ENCODE data around the gene TBX4.
"Not testable (repeated sequence)": the region's sequence is repeated elsewhere in the genome, so short reads cannot be mapped to it uniquely, and the experiment has no call there.

The TBX4 gene

DNA sequence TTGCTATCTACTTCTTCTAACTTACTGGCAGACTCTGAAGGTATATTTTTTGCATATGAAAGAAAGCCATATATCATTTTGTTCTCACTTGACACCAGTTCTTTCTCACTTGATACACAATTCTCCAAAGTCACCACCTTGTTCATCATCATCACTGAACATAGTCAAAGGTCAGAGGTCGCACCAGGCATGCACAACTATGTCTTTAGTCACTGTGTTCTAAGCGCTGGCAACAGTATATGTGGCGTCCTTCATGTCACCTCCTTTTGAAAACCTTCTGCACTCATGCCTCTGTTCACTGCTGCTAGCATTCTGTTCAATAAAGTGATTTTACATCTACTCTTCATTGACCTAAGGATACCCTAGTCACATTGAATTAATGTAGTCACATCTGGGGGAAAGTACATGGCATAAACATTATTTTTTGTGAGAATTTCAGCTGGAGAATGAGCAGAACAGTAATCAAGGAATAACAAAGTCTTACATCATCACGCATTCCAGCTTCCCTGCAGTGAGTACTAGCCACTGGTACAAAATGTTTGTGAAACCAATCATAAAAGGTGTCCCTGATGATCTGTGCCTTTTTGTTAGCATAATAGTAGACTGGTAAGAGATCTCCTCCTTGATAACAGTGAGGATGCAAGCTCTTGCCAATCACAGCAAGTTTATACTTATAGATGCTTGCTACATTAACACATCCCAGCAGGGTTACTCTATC lies 20.5 kb upstream of the TBX4 start:
- no peak for DNase-seq

DNA sequence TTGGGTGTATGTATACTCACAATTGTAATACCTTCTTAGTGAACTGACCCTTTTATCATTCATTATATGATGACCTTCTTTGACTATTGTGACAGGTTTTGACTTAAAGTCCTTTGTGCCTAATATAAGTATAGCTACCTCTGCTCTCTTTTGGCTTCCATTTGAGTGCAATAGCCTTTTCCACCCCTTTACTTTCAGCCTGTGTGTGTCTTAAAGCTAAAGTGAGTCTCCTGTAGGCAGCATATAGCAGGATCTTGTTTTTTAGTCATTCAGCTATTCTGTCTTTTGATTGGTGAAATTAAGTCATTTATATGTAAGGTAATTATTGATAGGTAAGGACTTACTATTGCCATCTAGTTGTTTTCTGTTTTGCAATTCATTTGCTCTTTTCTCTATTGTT lies 15.9 kb upstream of the TBX4 start:
- no peak for DNase-seq

DNA sequence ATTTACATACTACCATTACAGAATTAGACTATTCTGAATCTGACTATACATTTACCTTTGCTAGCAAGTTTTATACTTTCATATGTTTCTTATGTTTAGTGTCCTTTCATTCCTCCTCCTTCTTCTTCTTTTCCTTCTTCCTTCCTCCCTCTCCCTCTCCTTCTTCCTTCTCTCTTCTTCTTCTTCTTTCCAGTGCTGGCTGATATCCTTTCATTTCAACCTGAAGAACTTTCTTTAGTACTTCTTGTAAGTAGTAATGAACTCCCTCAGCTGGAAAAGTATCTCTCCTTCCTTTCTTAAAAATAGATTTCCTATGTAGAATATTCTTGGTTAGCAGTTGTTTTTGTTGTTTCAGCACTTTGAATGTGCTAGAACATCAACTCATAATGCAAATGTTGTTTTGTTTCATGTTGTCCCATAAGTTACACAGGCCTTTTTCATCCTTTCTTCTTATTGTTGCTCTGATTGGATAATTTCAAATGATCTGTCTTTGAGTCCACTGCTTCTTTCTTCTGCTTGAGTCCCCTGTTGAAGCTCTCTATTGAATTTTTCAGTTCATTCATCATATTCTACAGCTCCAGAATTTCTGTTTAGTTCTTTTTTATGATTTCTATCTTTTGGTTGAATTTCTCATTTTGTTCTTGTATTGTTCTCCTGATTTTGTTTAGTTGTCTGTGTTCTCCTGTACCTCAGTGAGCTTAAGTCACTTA lies 15.1 kb upstream of the TBX4 start:
- no peak for DNase-seq

DNA sequence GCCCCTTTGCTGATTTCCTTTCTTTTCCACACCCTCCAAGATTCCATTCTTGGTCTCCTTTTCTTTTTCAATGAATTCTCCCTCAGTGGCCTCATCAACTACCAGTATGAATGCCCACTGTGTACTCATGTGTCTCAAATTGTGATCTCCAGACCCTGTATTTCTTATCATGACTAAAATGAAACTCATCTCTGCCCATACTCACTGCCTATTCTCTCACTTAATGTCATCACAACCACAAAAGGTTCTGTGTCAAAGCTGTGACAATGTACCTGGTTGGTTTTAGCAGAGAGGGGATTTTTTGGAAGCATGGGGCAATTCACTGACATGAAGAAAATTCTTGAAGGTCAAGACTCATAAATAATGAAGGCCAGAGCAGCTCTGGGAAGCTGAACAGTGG lies 11.5 kb upstream of the TBX4 start:
- no peak for DNase-seq

DNA sequence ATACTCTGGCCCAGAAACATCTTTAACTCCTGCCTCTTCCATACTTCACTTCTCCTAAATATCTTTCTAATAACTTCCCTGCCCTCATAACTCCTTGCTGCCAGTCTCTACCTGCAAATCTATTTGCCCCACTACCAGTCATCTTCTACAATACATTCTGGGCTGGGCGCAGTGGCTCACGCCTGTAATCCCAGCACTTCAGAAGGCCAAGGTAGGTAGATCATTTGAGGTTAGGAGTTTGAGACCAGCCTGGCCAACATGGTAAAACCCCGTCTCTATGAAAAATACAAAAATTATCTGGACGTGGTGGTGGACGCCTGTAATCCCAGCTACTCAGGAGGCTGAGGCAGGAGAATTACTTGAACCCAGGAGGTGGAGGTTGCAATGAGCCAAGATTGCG lies 10.7 kb upstream of the TBX4 start:
- DNase-seq = not testable (repeated sequence)

DNA sequence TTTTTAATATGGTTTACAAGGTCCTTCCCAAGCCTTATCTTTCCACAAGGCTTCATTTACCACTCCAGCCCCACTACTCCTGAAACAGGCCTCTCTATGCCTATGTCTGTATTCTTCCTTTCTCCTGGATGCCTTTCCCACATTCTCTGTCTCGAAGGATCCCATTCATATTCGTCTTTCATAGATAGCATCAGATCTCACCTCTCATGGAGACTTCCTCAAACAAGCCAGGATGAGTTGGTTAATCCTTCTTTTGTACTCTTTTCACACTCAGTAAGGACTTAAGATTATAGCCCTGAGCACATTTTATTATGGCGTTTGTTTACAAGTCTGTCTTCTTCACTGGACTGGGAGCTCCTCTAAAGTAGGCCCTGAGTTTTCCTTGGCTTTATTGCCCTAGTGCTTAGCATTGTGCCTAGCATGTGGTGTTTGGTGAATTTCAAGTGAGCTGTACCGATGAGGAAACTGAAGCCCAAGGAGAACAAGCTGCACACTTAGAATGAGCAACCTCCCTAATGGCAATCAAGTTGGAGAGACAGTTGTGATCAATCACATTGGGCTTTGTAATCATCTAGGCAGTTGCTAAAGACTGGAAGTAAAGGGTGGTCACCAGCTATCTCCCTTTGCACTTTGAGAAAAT lies 10.0 kb upstream of the TBX4 start:
- no peak for DNase-seq

DNA sequence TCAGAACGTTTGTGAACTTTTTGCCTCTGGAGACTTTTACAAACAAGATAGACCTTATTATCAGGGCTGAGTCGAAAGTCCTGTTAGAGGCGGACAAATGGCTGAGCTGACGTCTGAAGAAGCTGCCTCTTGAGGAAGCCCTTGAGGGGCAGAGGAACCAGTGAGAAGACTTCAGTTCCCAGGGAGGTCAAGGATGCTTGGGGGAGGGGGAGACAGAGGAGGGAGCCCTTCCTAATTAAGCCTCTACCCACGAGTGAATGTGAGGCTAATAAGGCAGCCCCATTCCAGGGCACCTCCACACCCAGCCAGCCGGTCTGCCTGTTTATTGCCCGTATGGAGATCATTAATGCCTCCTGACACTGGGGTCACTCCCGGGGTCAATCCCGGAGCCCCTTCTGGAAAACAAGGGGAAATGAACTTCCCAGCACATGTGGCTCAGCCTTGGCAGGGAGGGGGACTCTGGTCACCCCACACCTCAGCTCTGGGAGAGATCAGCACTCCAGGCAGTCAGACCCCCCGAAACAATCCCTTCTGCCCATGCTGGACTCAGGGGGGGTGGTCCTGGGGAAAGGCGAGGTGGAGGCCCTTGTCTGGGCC lies 9.2 kb upstream of the TBX4 start:
- no peak for DNase-seq

DNA sequence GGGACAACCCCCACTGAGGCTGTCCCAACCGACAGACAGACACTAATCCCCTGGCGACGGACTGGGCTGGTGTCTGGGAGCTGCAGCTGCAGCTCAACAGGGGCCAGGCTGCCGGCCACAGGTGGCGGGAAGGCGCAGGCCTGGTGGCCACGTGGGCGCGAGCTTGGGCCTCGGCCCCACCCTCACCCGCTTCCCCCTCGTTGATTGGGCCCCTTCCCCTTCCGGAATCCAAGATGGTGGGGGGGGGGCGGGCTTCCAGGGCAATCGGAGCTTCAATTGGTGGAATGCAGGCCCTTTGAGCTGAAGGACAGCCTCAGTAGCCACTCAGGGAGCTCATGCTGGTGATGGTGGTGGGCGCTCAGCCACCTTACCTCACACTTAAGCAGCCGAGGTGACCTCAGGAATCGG lies 8.7 kb upstream of the TBX4 start:
- DNase-seq = no peak

DNA sequence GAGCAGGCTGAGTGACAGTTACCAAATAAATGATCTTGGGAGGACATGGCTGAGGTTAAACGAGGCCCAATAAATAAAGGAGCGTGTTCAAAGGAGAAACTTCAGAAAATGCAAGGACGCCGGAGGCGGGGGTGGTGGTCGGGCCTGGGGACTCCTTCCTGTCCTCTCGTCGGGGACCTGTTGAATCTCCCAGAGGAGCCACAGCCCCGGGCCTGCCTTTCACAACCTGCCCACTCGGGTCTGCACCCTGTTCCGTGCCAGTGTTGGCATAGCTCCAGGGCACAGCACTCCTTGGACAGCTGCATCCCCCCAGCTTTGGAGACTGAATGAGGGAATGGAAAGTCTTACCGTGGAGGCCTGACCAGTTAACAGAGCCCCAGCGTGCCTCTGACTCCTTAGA lies 8.1 kb upstream of the TBX4 start:
- DNase-seq = no peak

DNA sequence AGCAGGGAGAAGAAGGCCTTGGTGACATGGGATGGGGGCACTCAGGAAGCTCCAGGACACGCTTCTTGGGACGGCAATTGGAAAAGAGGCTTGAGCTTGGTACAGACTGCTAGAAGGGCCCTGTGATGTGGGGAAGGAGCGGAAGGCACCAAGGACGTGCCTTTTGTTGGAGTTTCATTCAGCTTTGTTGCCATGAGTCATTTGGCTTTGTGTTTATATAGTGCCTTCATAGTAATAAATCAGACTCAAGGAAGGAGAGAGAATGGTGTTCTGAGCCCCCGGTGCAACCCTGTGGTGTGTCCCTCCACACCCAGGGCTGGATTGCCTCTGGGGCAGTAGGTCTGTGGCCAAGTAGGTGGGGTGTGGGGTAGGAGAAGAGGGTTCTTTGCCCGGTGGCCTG lies 7.4 kb upstream of the TBX4 start:
- no peak for DNase-seq

DNA sequence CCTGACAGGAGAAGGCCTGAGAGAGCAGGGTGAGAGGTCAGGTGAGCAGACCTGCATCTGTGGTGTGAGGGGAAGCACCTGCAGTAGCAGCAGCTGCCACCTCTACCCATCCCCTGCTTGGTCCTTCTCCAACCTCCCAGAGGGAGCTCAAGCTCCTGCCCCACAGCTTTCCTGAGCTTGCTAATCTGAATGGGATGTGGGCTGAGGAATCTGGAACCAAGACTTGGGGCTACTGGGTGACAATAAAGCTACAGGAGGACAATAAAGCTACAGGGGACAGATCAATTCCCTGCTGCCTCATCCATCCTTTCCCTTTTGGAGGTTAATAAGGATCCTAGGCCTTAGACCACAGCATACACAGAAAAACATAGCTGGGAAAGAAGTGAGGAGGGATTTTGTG lies 4.9 kb upstream of the TBX4 start:
- DNase-seq = no peak

DNA sequence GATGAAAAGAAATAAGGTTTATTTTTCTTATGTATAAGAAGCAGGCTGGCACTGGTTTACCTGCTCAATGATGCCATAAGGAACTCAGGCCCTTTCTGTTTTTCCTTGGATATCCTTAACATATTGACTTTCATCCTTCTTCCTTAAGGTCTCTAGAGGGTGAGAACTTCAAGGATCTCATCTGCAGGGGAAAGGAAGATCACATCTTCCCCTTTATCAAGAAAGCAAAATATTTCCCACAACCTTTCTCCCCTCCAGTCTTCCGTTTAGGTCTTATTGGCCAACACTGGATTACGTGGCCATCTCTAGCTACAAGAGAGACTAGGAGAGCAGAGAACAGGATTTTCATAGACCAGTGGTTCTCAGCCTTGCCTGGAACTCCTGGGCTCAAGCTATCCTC lies 4.2 kb upstream of the TBX4 start:
- no peak for DNase-seq

DNA sequence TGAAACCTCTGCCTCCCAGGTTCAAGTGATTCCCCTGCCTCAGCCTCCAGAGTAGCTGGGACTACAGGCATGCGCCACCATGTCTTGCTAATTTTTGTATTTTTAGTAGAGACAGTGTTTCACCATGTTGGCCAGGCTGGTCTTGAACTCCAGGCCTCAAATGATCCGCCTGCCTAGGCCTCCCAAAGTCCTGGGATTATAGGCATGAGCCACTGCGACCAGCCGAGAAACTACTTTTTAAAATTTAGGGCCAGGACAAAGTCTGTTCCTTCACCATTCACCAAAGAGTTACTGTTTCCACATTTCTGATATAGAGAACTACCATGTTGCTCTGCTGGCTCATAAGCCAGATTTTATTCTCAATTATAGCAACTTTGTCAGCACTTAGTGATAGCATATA lies 3.1 kb upstream of the TBX4 start:
- DNase-seq = not testable (repeated sequence)

DNA sequence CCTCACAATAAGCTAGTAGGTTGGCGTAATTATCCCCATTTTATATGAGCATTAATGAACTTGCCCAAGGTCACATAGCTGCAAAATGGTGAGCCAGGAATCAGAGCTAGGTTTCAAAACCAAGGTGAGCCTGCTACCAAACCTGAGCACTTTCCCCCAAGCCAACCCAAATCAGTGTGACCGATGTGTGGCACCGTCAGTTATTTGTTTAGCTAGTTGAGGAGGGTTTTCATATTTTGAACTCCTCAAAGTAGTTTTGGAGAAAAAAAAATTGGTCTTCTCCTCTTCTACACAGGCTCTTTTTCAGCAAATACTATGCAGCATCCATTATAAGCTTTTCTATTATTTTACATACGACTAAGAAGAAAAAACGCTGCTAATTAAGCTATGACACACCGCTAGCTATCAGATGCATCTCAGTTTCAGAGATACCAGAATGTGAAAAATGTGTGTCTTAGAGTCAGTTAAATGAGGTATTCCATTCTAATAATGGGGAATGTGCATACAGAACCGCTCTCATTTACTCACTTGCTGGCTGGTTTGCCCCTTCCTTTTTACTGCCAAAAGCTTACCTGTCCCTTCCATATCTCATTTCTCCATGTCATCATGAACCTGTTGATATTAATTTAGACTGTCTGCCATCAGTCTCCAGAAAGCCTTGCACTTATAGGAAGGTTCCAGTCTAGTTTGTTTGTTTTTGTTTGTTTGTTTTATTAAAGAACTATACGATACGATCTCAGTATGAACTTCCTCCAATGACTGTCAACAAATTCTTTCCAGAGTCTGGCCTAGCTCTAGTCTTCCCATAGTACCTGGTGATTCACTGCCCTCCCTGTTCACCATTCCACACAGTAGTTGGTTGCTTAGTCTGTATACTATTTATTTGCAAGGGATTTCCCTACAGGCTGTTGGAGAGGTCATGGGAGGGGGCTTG lies 2.2 kb upstream of the TBX4 start:
- DNase-seq = no peak

DNA sequence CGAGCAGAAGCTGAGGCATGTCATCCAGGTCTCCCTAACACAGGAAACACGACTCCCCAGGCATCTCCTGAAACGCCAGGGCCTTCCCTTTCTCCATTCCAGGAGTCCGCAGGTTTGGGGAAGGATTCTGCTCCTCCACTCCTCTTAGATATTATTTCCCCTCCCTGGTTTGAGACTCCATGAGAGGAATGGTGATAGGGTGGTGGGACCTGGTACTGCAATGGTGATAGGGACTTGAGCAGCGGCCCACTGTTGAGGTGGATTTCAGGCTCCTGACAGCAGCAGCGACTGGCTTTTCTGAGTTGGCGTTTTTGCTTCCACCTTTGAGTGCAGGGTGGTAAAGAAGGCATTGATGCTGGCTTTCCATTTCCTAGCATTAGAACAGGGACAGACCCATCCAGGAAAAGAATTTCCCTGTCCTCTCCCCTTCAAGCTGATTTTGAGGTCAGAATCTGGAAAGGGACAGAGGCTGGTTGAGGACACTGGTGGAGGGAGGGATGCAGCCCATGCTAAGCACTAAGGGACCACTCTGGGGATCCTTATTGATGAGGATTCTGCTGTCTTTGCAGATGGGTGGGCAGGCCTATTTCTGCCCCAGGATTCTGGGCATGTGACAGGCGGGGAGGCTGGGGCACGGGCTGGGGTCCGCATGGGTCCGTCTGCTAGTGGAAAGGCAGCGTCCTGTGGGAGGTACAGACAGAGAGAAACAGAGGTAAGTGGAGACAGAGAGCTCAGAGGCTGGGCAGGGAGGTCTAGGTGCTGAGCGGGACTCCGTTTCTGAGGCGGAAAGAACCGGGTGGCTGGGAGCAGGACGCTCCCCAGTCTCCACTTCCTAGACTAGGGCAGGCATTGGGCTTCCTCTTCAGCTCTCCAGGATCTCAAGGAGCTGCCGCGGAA lies 1.3 kb upstream of the TBX4 start:
- no peak for DNase-seq

DNA sequence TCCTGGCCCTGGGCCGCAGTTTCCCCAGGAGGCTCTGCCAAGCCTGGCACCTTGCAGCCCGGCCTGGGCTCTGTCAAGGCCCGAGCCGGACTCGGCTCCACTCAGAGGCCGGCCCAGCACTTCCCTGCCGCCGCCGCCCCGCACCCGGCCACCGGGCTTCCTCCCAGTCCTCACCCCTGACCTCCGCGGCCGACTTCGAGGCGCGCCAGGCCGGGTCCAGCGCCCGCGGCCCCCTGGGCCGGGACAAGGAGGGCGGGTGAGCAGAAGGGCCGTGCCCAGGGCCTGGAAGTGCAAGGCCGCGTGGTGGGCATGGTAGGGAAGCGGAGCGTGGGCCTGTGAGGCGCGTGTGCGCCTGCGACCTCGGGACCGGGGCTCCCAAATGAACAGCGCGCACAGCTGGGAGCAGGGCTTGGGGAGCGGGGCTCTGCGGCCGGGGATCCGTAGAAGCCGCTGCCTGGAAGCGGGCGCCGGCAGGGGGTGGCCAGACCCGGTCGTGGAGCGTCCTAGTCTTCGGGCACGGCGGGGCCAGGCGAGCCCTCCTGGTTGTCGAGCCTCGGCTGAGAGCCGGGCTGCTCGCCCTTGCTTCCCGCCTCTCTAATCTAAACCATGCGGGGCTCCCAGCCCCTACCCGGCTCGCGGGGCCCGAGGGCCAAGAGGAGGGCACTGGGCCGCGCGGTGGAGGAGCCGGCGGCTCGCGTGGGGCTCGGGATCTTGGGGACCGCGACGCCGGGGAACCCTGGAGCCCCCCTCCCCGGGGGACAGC lies 503 bp upstream of the TBX4 start:
- no peak for DNase-seq

DNA sequence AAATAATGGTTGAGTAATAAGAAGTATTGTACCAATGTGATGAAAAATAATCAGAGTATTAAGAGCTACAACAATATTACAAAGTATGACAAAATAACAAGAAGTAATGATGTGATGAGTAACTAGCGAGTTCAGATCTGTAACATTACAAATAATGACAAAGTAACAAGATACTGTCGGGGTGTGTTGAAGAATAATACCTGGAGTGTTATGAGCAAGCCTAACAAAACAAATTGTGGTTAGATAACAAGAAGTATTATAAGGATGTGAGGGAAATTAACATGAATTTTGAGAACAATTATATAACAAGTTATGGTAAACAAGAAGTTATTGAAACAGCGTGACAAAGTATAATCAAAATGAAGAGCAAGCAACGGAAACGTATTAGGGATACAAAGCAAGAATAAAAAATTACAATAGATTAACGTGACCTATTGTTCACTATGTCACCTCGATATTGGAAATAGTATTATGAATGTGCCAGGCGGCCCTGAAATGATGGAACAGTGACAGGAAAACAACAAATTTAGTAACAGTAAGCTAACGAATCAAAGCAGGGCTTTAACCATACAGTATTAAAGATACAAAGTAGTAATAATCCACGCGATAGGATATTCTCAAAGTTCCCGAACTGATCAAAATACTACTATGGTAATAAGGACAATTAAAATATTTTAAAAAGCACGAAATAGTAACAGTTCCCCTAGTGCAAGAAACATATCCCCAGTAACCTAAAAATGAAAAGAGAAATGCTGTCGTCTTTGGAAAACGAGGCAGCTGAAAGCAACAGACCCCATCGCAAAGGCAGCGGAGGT lies 1.6 kb downstream of the TBX4 start:
- no peak for DNase-seq

DNA sequence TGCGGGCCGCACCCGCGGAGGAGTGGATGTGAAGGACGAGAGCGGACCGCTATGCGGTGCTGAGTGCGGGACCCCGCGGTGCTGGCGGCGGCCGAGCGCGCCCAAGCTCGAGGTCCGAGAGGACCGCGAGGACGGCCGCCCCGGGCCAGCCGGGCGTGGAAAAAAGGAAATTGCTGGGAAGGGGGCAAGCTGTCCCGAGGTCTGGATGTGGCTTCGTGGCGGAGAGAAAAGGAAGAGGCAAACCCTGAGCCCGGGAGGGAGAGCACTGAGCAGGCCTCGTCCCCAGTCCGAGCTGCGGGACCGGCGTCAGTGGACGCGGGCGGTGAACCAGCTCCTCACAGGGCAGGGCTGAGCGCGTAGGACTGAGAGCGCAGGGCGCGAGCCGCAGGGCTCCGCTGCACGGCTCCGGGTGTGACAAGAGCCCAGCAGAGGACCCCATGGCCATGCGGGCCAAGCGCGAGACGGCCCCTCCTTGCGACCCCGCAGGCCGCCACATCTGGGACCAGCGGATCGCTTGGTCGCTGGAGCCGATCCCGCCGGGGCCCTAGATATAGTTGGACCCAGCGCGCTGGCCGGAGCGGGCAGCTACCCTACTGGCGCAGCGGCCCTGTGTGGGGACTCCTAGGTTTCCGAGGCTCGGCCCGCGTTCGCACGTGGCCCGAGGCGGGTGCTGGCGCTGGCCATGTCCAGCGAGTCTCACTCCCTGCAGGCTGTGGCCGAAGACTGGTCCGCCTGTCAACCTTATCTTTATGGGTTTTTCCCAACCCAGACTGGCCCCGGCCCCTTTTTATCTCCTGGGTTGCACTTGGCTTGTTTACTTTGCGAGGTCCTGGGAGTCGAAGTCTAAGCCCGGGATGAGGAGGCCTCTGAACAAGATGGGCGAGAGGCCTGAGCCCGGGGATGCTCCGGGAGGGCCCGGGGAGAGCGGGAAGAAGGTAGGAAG lies 2.4 kb downstream of the TBX4 start:
- DNase-seq = no peak

All from stimulated activated CD8-positive, alpha-beta memory T cell treated with anti-CD3 and anti-CD28 coated beads, Interleukin-4, amount 100 ng/mL, for 48 hours (primary cell).